HUES6 (cell line): ENCODE data around the gene EPC2.

Source experiments
- H3K27ac ChIP-seq: 2 replicates; pipeline ENCODE4 v1.7.0; 2013; ENCODE audit warnings: low read depth, mild to moderate bottlenecking, low read length, inconsistent platforms
- H3K27me3 ChIP-seq: 2 replicates; pipeline ENCODE4 v1.6.1; 2013; ENCODE audit warnings: low read length; ENCODE audit not compliant: control insufficient read depth, insufficient read depth
- H3K36me3 ChIP-seq: 2 replicates; pipeline ENCODE4 v1.6.1; 2013; ENCODE audit warnings: low read length; ENCODE audit not compliant: control insufficient read depth, insufficient read depth
- H3K4me1 ChIP-seq: 2 replicates; pipeline ENCODE4 v1.6.1; 2013; ENCODE audit warnings: low read length; ENCODE audit not compliant: control insufficient read depth, insufficient read depth
- H3K4me3 ChIP-seq: 2 replicates; pipeline ENCODE4 v1.5.1; 2013; ENCODE audit warnings: low read depth, low read length
- H3K9ac ChIP-seq: one replicate; pipeline ENCODE4 v1.6.1; 2013; ENCODE audit warnings: mild to moderate bottlenecking, low read length
- H3K9me3 ChIP-seq: 2 replicates; pipeline ENCODE4 v1.6.1; 2013; ENCODE audit warnings: low read depth, low read length; ENCODE audit not compliant: control insufficient read depth, insufficient read depth

The EPC2 gene

DNA sequence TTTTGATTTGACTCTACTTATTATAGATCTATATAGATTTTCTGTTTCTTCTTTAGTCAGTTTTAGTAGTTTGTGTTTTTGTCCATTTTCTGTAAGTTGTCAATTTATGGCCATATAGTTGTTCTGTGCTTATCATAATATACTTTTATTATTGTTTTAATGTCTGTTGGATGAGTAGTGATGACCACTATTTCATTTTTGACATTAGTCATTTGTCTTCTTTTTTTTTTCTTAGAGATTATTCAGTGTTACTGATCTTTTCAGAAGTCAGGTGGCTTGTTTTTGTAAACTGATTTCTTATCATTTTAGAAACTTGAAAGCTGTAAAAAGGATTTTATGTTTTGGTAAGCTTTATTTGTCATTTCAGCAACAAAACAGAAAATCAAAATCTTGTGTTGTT, 57.3 kb downstream of the EPC2 start:
- no peak overlapping the region for H3K27ac ChIP-seq
- no peaks in the 10 kb centered on the region for H3K4me1 ChIP-seq
- no peak overlapping the region for H3K9ac ChIP-seq
- H3K36me3 ChIP-seq, result peaks cover 18% of the 10 kb centered on the region
- no peaks in the 10 kb centered on the region for H3K27me3 ChIP-seq
- H3K4me3 ChIP-seq, result no peak overlapping the region
- peaks cover 36% of the 10 kb centered on the region for H3K9me3 ChIP-seq

DNA sequence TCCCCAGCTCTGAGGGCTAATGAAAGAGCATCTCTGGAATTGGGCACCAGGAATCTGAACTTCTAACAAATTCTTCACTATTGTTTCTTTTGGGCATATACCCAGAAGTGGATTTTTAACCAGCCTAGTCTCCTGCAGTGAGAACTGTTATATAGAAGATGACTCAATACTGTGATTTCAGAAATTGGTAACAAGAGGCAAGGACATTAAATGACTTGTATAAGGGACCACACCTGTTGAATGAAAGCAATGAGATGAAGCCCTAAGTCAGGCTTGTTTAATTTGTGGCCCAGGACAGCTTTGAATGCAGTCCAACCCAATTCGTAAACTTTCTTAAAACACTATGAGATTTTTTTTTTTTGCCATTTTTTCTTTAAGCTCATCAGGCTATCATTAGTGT, 57.9 kb downstream of the EPC2 start:
- H3K4me1 ChIP-seq, result no peaks in the 10 kb centered on the region
- H3K36me3 ChIP-seq, result peaks cover 18% of the 10 kb centered on the region
- H3K4me3 ChIP-seq, result no peak overlapping the region
- no peaks in the 10 kb centered on the region for H3K27me3 ChIP-seq
- H3K9me3 ChIP-seq, result peaks cover 36% of the 10 kb centered on the region
- no peak overlapping the region for H3K27ac ChIP-seq
- H3K9ac ChIP-seq, result no peak overlapping the region

DNA sequence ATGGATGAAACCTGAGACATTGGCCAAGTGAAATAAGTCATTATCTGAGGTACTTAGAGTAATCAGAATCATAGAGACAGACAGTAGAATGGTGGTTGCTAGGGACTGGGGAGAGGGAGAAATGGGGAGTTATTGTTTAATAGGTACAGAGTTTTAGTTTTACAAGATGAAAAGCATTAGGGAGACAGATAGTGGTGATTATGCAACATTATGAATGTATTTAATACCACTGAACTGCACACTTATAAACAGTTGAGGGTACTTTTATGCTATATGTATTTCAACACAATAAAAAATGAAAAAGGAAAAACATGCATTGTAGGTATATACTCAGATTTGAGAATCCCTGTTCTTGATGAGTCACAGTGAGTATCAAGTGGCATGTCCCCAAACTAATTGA, 59.7 kb downstream of the EPC2 start:
- H3K36me3 ChIP-seq, result peaks cover 16% of the 10 kb centered on the region
- no peaks in the 10 kb centered on the region for H3K4me1 ChIP-seq
- no peaks in the 10 kb centered on the region for H3K27me3 ChIP-seq
- H3K4me3 ChIP-seq, result no peak overlapping the region
- H3K27ac ChIP-seq, result no peak overlapping the region
- peaks cover 34% of the 10 kb centered on the region for H3K9me3 ChIP-seq
- H3K9ac ChIP-seq, result no peak overlapping the region

DNA sequence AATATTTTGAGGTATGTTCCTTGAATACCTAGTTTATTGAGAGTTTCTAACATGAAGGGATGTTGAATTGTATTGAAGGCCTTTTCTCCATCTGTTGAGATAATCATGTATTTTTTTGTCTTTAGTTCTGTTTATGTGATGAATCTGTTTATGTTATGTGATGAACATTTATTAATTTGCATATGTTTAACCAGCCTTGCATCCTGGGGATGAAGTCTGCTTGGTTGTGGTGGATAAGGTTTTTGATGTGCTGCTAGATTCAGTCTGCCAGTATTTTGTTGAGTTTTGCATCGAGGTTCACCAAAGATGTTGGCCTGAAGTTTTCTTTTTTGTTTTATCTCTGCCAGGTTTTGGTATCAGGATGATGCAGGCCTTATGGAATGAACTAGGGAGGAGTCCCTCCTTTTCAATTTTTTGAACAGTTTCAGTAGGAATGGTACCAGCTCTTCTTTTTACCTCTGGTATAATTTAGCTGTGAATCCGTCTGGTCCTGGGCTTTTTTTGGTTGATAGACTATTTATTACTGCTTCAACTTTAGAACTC, 71.9 kb downstream of the EPC2 start:
- no peak overlapping the region for H3K27ac ChIP-seq
- H3K36me3 ChIP-seq, result no peaks in the 10 kb centered on the region
- H3K9ac ChIP-seq, result no peak overlapping the region
- H3K9me3 ChIP-seq, result peaks cover 8% of the 10 kb centered on the region; the same call in 1 of the 2 replicates
- H3K4me1 ChIP-seq, result peaks cover 11% of the 10 kb centered on the region
- no peak overlapping the region for H3K4me3 ChIP-seq
- H3K27me3 ChIP-seq, result no peaks in the 10 kb centered on the region

DNA sequence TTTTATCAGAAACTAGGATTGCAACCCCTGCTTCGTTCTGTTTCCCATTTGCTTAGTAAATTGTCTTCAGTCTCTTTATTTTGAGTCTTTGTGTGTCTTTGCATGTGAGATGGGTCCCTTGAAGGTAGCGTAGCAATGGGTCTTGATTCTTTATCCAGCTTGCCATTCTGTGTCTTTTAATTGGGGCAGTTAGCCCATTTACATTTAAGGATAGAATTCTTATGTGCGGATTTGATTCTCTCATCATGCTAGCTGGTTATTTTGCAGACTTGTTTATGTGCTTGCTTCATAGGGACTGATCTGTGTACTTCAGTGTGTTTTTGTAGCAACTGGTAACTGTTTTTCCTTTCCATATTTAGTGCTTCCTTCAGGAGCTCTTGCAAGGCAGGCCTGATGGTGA, 73.5 kb downstream of the EPC2 start:
- H3K4me1 ChIP-seq, result peaks cover 23% of the 10 kb centered on the region
- no peak overlapping the region for H3K4me3 ChIP-seq
- H3K9ac ChIP-seq, result no peak overlapping the region
- H3K36me3 ChIP-seq, result no peaks in the 10 kb centered on the region
- no peaks in the 10 kb centered on the region for H3K27me3 ChIP-seq
- no peak overlapping the region for H3K27ac ChIP-seq
- peaks cover 8% of the 10 kb centered on the region; the same call in 1 of the 2 replicates for H3K9me3 ChIP-seq

DNA sequence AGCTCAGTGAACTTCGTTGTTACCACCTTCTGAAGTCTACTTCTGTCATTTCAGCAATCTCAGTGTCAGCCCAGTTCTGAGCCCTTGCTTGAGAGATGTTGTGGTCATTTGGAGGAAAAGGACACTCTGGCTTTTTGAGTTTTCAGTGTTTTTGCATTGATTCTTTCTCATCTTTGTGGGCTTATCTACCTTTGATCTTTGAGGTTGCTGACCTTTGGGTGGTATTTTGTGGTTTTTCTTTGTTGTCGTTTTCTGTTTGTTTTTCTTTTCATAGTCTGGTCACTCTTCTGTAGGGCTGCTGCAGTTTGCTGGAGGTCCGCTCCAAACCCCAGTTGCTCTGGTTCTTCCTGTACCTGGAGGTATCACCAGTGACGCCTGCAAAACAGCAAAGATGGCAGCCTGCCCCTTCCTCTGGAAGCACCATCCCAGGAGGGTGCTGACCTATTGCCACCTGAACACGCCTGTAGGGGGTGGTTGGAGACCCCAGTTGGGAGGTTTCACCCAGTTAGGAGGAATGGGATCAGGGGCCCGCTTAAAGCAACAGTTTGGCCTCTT, 74.7 kb downstream of the EPC2 start:
- Histone ChIP-seq H3K9ac (no peak overlapping the region), H3K27ac (no peak overlapping the region), H3K36me3 (no peaks in the 10 kb centered on the region), H3K4me3 (no peak overlapping the region), H3K4me1 (peaks cover 27% of the 10 kb centered on the region), H3K9me3 (peaks cover 8% of the 10 kb centered on the region; the same call in 1 of the 2 replicates), H3K27me3 (no peaks in the 10 kb centered on the region)

DNA sequence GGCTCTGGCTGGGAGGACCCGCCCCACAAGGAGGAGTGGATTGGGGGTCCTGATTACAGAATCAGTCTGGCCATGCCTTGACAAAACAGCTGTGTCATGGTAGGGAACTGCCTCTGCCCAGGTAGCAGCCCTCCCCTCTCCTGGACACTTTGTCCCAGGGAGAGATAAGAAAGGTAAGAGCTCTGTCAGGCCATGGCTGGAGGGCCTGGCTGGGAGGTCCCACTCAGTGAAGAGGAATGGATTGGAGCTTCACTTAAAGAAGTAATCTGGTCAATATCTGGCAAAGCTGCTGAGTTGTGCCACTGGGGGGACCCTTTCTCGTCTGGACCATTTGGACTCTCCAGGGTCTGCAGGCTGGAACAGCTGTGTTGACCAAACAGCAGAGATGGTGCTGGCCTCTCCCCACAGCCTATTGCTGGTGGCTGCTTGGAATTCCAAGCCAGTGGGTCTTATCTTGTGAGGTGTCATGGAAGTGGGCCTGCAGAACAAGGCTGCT, 75.4 kb downstream of the EPC2 start:
- Histone ChIP-seq H3K27me3 (no peaks in the 10 kb centered on the region), H3K36me3 (no peaks in the 10 kb centered on the region), H3K9ac (no peak overlapping the region), H3K27ac (0 out of 2 replicates have a peak overlapping the region, but pooled peaks have one; percentile 19), H3K4me3 (no peak overlapping the region), H3K4me1 (peaks cover 27% of the 10 kb centered on the region), H3K9me3 (peaks cover 8% of the 10 kb centered on the region; the same call in 1 of the 2 replicates)

DNA sequence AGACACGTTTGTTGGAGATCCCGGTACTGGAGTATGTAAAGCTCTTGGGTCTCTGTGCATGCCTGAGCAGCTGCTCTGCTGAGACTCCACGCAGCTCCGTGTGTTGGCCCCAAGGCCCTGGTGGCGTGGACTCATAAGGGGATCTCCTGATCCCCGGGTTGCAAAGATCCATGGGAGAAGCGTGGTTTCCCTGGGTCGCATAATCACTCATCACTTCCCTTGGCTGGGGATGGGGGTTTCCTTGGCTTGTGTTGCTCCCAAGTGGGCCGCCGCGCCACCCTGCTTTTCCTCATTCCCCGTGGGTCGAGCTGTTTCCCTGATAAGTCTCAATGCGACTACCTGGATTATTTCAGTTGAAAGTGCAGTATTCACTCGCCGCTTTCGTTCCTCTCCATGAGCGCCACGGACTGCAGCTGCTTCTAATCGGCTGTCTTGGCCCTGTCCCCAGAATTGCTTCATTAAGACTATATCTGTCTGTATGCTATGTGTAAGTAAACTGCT, 76.0 kb downstream of the EPC2 start:
- peaks cover 4% of the 10 kb centered on the region; the same call in 1 of the 2 replicates for H3K9me3 ChIP-seq

DNA sequence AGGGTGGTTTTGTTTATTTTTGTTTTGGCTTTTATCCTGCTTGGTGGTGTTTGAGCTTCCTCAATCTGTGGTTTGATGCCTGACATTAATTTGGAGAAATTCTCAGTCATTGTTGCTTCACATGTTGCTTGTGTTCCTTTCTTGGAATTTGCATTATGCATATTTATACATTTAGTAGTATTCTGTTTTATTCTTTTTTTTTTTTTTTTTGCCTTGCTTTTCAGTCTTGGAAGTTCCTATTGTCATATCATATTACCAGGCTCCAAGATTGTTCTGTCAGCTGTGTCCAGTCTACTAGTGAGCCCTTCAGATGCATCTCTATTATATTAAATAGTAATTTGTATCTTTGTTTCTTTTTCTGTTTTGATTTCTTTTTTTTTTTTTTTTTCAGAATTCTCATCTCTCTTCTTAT, 77.0 kb downstream of the EPC2 start:
- no peaks in the 10 kb centered on the region for H3K36me3 ChIP-seq
- H3K9ac ChIP-seq, result no peak overlapping the region
- H3K27me3 ChIP-seq, result no peaks in the 10 kb centered on the region
- no peak overlapping the region for H3K4me3 ChIP-seq
- H3K4me1 ChIP-seq, result peaks cover 27% of the 10 kb centered on the region
- H3K9me3 ChIP-seq, result 0 out of 2 replicates have a peak, but pooled peaks cover 4% of the 10 kb centered on the region
- H3K27ac ChIP-seq, result no peak overlapping the region

More for the DNA sequence above, 76.0 kb downstream of the EPC2 start:
- Histone ChIP-seq H3K9ac (no peak overlapping the region), H3K4me1 (peaks cover 27% of the 10 kb centered on the region), H3K36me3 (no peaks in the 10 kb centered on the region), H3K27ac (no peak overlapping the region), H3K4me3 (no peak overlapping the region), H3K27me3 (no peaks in the 10 kb centered on the region)

DNA sequence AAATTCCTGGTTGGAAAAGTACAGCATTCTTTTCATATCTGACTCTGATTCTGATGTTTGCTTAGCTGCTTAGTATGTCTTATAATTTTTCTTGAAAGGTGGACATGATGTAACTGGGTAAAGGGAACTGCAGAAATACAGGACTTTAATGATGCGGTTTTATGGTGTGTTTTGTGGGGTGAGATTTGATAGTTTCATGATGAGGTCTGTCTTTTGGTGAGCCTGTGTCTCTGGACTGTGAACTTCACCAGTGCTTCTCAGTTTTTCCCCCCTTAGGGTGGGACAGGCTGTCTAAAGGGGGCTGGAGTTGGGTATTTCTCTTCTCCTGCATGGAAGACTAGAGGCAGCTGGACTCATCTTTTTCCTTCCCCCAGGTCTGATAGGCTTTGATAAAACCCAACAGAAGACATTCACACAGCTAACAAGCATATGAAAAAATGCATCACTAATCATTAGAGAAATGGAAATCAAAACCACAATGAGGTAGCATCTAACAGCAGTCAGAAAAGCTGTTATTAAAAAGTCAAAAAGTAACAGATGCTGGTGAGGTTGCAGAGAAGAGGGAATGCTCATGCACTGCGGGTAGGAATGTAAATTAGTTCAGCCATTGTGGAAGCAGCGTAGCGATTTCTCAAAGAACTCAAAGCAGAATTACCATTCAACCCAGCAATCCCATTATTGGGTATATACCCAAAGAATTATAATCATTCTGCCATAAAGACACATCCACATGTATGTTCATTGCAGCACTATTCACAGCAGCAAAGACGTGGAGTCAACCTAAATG, 77.6 kb downstream of the EPC2 start:
- no peak overlapping the region for H3K9ac ChIP-seq
- no peaks in the 10 kb centered on the region for H3K27me3 ChIP-seq
- no peaks in the 10 kb centered on the region for H3K36me3 ChIP-seq
- H3K4me3 ChIP-seq, result no peak overlapping the region
- peaks cover 27% of the 10 kb centered on the region for H3K4me1 ChIP-seq
- no peak overlapping the region for H3K27ac ChIP-seq
- H3K9me3 ChIP-seq, result 0 out of 2 replicates have a peak, but pooled peaks cover 4% of the 10 kb centered on the region

DNA sequence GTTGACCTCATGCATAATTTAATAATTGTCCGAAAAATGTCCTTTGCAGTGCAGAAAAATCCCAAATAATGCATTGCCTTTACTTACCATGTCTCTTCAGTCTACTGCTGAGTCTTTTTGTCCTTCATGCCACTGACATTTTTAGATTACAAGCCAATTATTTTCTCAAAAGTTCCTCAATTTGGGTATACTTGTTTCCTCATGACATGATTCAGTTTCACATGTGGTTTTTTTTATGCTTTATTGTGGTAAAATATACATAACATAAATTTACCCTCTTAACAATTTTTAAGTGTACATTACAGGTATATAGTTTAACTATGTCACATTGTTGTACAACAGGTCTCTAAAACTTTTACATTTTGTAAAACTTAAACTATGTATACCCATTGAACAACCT, 81.0 kb downstream of the EPC2 start:
- no peak overlapping the region for H3K27ac ChIP-seq
- H3K4me1 ChIP-seq, result peaks cover 19% of the 10 kb centered on the region
- no peaks in the 10 kb centered on the region for H3K9me3 ChIP-seq
- no peaks in the 10 kb centered on the region for H3K27me3 ChIP-seq
- no peak overlapping the region for H3K4me3 ChIP-seq
- no peaks in the 10 kb centered on the region for H3K36me3 ChIP-seq
- H3K9ac ChIP-seq, result no peak overlapping the region
